NAMALWA (cell line): ENCODE results near the gene MEFV.
"Not testable (repeated sequence)": the region's sequence is repeated elsewhere in the genome, so short reads cannot be mapped to it uniquely, and the experiment has no call there.

Source experiments
- DNase-seq: peaks from one replicate; pipeline ENCODE4 v3.0.0-alpha.2; 2015; ENCODE audit warnings: low spot score

MEFV gene, protein sequence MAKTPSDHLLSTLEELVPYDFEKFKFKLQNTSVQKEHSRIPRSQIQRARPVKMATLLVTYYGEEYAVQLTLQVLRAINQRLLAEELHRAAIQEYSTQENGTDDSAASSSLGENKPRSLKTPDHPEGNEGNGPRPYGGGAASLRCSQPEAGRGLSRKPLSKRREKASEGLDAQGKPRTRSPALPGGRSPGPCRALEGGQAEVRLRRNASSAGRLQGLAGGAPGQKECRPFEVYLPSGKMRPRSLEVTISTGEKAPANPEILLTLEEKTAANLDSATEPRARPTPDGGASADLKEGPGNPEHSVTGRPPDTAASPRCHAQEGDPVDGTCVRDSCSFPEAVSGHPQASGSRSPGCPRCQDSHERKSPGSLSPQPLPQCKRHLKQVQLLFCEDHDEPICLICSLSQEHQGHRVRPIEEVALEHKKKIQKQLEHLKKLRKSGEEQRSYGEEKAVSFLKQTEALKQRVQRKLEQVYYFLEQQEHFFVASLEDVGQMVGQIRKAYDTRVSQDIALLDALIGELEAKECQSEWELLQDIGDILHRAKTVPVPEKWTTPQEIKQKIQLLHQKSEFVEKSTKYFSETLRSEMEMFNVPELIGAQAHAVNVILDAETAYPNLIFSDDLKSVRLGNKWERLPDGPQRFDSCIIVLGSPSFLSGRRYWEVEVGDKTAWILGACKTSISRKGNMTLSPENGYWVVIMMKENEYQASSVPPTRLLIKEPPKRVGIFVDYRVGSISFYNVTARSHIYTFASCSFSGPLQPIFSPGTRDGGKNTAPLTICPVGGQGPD

DNA sequence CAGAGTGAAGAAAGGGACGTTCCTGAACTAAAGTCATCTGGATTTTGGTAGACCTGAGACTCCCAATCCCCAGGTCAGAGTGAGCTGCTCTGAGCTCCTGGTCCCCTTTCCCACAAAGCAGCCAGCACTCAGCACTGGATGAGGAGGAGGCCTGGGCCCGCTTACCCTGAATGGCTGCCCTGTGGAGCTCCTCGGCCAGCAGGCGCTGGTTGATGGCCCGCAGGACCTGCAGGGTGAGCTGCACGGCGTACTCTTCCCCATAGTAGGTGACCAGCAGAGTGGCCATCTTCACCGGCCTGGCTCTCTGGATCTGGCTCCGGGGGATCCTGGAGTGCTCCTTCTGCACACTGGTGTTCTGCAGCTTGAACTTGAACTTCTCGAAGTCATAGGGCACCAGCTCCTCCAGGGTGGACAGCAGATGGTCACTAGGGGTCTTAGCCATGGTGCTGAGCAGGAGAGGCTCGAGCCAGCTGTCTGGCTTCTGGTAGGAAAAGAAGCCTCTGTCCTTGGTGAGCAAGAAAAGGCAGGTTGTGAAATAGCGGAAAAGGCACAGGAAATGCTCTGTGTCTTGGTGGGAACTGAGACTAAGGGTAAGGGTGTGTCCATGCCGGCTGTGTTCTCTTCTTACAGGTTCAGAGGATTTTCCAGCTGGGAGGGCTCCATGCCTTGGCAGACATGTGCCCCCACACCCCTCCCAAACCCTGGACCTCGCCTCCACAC, at the start of gene MEFV:
TSS of gene MEFV (minus strand) at position 488 of the 720 bp plus-strand sequence. CDS start at position 442, 46 bp downstream.
- DNase-seq = no peak

DNA sequence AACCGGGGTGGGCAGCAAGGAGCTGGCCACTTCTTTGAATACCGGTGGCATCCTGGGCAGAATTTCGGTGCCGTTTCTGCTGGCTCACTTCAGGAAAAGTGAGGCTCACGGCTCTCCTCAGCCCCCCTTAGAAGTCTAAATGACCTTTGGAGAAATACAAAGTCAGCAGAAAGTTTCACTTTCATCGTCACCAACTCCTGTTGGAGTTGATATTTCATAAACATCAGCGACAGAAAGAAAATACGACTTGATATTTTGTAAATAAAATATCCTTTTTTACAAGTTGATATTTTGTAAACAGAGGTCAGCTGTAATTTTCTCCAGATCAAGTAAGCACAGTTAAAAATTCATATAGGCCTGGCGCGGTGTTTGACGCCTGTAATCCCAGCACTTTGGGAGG, 49.6 kb upstream of the MEFV start:
- no peak for DNase-seq

DNA sequence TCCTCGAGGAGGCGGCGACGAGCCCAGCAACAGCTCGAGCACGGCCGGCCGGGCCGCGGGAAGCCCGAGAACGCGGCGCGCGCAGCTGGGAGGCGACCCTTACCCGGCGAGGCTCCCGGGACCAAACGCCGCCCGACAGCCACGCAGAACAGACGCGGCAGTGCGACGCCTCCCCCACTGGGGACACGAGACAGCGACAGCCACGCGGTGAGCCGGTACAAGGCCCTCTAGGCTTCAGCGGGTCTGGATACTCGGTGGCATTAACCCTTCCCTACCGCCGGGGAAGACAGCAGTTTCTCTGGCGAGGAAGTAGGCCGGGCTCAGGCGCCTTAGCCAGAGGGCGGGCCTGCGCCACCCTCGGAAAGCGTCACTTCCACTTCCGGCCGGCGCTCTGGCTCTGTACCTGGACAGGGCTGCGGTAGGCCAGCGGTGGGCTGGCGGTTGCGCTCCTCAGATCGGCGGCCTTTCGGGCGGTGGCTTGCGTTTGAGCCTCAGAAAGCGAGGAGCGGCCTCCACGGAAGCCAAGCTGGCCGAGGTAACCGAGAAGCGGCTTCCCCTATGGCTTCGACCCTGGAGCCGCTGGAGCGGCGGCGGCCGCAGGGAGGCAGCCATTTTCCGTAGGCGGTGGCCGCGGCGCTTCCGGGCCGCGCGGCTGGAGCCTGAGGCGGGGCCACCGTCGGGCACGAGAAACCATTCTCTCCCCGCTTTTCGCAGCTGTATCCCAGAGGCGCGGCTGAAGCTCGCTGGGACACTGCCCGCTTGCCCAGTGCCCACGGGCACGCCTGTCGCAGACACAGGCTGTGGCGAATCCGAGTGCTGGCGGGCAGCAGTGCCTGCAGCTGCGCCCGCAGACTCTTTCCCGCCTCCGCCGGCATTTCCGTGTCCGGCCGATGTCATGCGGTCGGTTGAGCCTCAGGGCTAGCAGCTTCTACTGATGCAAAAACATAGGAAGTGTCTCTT, 49.0 kb upstream of the MEFV start, which contains the start of the genes TIGD7 and ZNF75A:
TSS of gene TIGD7 (minus strand) at position 322 of the 960 bp plus-strand sequence. CDS start 4,816 bp downstream, outside the sequence.
TSS of gene ZNF75A (plus strand) at position 389 of the 960 bp plus-strand sequence. CDS start 2,932 bp downstream, outside the sequence.
- DNase-seq = peak; percentile 88

DNA sequence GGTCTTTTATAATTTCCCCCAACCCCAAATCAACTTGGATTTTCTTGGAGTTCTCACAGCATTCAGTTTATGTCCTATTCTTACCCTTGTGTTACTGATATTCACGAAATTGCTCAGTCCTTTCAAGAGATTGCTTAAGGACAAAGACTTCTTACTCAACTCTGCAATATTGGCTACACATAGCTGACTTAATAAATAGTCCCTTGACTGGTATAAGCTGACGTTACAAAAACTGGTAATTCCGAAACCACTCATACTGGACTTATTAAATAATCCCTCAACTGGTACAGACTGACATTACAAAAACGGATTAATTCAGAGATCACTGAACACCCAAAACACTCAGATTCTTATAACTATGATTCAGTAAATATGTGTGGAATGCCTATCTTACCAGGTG, 47.9 kb upstream of the MEFV start:
- DNase-seq = peak; percentile 21

DNA sequence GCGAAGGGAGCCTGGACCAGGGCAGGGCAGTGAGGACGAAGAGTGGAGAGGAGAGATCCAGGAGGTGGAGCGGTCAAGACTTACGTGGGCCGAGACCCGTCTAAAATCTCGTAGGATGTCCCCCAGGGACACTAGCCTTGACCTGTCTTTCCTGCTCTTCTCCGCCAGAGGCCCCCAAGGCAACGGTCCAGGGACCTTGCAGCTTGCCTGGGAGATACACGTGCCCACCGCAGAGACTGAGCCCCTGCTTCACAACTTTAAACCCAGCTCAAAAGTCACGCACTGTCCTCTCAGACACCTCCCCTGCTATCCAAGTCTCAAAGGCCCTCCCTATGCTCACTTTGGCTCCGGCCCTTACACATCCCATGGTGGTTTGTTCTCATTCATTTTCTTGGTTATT, 39.4 kb upstream of the MEFV start:
- DNase-seq = no peak

DNA sequence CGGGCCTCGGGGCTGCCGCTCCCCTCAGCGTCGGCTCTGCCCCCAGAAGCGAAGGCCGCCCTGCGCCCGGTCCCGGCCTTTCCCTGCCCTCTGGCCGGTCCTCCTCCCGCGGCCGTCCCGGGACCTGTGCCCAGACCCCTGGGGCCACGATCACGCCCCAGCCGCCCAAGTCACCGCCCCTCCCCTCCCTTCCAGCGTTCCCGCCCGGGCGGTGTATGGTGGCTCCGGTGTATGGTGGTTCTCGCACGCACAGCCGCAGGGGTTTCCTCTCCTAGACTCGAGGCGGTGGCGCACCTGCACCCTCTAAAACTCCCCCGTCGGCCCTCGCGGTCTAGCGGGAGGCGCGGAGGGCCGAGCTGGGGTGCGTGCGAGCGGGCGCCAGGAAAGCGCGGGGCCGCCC, 38.8 kb upstream of the MEFV start:
- no peak for DNase-seq

DNA sequence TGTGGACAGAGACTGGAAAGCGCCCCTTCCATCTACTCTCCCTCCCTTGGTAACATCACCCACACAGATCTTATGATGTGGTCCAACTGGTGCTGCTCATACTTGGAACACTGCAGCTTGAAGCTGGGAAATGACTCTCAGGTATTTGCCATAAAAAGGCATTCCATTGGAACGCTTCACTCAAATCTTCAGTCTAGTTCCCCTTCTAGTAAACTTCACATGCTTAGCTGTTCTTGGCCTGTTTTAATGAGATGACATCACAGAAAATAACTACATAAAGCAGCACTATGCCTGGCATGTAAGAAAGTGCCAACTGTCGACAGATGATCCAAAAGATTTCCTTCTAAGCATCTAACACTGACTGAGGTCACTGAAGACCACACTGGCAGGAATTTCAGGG, 36.2 kb upstream of the MEFV start:
- DNase-seq = no peak

DNA sequence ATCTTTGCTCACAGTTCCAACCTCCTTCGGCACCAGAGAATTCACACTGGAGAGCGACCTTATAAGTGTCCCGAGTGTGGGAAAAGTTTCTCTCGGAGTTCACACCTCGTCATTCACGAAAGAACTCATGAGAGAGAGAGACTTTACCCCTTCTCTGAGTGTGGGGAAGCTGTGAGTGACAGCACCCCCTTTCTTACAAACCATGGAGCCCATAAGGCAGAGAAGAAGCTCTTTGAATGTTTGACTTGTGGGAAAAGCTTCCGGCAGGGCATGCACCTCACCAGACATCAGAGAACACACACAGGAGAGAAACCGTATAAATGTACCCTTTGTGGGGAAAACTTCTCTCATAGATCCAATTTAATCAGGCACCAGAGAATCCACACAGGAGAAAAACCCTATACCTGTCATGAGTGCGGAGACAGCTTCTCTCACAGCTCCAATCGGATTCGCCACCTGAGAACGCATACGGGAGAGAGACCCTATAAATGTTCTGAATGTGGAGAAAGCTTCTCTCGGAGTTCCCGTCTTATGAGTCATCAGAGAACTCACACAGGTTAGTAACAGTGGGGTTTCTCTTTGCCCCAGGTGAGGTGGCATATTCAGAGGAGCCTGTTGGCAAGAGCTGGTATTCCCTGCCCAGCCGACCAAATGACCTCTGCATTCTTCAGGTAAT, 33.7 kb upstream of the MEFV start:
- DNase-seq = no peak

DNA sequence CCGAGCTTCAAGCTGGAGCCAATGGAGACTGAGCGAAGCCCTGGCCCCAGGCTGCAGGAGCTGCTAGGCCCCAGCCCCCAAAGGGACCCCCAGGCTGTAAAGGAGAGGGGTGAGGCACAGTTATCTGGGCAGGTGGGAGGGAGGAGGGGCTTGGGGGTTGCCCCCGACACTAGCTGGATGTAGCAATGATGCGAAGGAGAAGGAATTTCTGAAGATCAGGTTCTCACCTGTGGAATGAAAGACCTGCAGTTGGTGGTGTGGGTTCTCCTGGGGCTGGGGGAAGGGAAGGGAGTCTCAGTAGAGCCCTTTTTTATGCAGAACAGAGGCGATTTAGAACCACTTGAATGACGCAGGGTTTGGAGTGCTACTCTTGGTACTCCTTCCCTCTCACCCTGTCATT, 28.7 kb upstream of the MEFV start:
- DNase-seq = no peak

DNA sequence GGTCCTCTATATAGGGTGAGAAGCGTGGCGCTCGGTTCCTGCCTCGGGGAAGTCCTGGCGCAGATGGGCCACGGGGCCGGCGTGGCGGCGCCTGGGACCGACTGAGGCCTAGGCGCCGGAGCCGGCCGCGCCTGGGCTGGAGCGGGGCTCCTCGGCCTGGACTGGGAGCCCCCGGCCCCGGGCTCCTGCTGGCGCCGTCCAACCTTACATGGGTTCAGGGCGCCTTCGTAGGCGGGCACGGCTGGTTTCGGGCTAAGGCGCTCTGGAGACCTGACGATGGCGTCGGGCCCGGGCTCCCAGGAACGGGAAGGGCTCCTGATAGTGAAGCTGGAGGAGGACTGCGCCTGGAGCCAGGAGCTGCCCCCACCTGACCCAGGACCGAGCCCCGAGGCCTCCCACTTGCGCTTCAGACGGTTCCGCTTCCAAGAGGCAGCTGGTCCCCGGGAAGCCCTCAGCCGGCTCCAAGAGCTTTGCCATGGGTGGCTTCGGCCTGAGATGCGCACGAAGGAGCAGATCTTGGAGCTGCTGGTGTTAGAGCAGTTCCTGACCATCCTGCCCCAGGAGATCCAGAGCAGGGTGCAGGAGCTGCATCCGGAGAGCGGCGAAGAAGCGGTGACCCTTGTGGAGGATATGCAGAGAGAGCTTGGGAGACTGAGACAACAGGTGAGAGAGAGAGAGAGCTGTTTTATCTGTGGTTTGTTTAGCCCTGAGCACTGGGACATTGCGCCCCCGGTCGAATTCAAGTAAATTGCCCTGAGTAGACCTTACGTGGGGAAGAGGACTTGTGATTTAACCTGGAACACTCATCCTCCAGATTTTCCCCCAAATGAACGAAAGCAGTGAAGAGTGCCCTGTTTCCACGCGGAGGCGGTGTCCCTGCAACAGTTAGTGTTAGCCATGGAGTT, 27.4 kb upstream of the MEFV start:
- no peak for DNase-seq

DNA sequence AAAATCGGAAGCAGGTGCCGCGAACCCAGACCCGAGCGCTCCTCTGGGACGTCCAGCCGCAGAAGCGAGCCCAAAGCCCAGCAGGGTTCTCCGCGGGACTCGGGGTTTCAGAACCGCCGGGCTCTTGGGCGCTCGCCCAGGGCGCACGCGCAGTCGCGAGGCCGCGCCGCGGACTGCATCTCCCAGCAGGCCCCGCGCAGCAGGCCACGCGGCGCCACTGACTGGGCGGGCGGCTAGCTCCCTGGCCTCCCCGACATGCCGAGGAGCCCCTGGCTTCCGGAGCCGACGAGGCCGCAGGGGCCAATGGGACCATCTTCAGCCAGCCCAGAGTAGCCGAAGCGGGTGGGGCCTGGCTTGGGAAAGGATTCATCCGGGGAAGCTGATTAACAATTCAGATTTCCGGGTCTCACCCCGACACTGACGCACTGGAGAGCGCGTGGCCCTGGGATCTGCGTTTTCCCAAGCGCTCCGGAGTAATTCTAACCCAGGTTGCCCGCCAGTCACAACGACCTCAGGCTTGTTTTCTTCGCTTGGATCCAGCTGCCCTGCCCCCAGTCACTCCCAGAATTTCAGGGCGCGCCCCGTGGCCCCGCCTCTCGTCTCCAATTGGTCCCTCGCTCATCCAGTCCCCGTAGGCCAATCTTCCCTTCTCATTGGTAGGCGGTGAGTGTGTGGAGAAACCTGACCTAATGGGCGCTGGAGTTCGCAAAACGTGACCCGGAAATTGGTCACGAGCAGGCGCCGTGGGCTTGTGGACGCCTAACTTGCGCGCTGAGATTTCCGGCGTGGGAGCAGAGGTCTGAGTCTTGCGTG, 26.5 kb upstream of the MEFV start, which contains the start of gene ZNF263:
TSS of gene ZNF263 (plus strand) at position 762 of the 813 bp plus-strand sequence. CDS start 328 bp downstream, outside the sequence.
- DNase-seq = peak; percentile 97

DNA sequence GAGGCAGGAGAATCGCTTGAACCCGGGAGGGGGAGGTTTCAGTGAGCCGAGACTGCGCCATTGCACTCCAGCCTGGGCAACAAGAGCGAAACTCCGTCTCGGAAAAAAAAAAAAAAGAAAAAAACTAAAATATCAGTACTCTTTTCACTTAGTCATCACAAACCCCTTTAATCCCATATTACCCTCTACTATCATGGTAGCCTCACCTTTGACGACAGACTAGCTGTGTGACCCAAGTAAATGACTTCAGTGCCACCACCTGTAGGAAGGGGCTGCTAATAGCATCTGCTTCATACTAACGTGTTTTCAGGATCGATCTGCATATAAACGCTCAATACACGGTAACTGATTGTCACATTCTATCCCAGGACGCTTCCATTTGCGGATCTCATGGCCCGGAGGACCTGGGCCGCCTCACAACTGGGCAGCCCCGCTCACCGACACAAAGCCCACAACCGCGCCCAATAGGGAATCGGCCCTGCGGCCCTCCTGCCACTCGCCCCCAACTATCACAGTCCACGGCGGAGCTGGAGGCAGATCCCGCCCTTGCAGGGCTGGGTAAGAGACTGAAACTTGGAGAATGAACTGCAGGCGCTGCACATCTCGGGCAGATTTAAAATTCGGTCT, 25.8 kb upstream of the MEFV start:
- DNase-seq = no peak

DNA sequence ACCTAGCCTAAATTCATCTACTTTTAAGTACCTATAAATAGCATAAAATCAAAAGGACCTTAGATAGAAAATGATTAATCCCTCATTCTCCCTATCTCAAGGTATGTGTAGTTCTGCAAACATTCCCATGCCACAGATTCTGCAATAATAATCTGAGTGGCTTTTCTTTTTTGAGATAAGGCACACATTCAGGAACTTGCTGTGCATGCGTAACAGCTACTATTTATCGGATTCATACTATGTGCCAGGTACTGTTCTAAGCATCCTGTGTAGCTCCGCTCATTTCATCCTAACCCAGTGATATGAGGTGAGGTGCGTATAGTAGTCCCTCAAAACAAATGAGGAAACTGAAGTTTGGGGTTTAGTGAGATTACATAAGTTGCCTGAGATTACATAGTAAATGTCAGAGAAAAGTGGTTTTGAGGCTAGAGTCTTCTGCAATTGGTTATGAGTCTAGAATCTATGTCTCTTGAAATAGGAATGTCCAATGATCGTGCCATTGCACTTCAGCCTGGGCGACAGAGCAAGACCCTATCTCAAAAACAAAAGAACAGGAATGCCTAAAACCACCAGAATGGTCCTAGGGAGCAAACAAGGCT, 24.9 kb upstream of the MEFV start:
- DNase-seq = no peak

DNA sequence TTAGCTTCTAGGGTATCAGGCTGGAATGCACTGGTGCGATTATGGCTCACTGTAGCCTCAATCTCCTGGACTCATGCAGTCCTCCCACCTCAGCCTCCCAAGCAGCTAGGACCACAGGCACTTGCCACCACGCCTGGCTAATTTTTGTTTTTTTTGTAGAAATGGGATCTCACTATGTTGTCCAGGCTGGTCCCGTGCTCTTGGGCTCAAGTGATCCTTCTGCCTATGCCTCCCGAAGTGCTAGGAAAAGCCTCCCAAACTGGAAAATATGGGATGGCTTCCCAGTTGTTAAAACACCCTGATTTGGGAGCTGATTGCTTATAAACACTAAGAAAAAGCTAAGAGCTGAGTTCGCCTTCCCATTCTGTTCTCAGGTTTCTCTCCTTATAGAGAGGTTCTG, 20.2 kb upstream of the MEFV start:
- no peak for DNase-seq

DNA sequence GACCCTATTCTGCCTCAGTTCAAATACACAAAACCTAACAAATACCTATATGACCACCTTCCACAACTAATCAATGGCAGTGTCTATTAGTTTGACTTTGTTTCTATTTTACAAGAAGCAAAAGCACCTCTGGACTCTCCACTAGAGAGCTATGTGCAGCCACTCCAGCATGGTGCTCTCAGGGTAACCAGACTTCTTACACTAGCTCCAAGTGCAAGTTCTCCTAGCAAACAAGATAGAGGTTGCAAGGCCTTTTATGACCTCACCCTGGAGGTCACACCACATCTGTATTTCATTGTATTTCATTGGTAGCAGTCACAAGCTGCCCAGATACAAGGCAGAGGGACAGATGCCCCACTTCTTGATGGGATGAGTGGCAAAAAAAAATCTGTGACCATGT, 18.5 kb upstream of the MEFV start:
- no peak for DNase-seq

DNA sequence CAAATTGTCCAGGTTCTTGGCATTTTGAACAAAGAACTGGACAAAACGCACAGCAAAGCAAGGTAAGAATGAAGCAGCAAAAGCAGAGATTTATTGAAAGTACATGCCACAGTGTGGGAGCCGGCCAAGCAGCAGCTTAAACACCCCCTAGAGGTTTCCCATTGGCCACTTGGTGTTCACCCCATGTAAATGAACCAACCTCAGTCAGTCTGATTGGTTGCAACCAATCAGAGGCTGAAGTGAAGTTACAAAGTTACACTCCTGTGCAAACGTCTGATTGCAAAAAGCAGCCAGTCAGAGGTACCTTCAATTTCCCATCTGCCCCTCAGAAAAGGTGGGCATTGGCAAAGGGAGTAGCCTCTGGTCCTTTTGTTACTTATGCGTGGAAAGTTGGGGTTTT, 18.1 kb upstream of the MEFV start:
- peak; percentile 39 for DNase-seq

DNA sequence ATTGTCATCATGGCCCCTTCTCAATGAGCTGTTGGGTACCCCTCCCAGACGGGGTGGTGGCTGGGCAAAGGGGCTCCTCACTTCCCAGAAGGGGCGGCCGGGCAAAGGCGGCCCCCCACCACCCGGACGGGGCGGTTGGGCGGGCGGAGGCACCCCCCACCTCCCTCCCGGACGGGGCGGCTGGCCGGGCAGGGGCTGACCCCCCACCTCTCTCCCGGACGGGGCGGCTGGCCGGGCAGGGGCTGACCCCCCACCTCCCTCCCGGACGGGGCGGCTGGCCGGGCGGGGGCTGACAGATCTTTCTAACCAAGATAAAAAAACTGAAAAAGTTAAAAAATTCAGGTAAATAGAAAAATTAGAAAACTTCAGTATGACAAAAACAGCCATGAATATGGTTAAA, 14.8 kb upstream of the MEFV start:
- DNase-seq = not testable (repeated sequence)

DNA sequence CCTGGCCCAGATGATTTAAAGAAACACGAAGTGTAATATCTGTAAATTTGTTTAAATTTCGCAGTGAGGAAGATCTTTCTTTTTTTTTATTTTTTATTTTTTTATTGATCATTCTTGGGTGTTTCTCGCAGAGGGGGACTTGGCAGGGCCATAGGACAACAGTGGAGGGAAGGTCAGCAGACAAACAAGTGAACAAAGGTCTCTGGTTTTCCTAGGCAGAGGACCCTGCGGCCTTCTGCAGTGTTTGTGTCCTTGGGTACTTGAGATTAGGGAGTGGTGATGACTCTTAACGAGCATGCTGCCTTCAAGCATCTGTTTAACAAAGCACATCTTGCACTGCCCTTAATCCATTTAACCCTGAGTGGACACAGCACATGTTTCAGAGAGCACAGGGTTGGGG, 14.3 kb upstream of the MEFV start:
- DNase-seq = not testable (repeated sequence)
